HepG2 (cell line): ENCODE results near the gene GSTA1. TPM values are rescaled to one million over a fixed set of nuclear protein-coding genes. Genes with fewer than 3 reads are reported as not detected.
A peak's percentile ranks its signal among the peaks of the same experiment; 100 is the strongest.

Experiments
- ATF6 ChIP-seq: sonication (generic); formaldehyde crosslinking; conservative IDR thresholded peaks from 2 replicates; pipeline ENCODE4 v1.4.0; 2020; ENCODE audit warnings: missing genetic modification reagents
- EP300 ChIP-seq, 3 experiments: sonication (generic) in 1 of 3; formaldehyde crosslinking in 1 of 3; IDR thresholded peaks; 2 replicates each; pipeline versions ENCODE4 v1.5.1 to v1.6.1; 2011 to 2020; ENCODE audit warnings: low read depth in 2 of 3, low read length in 2 of 3, borderline replicate concordance in 1 of 3, improper control_type of control experiment in 1 of 3, mild to moderate bottlenecking in 1 of 3, missing genetic modification reagents in 1 of 3, moderate library complexity in 1 of 3
- FLYWCH1 ChIP-seq: sonication (generic); formaldehyde crosslinking; IDR thresholded peaks from 2 replicates; pipeline ENCODE4 v1.8.1; 2023; ENCODE audit warnings: mild to moderate bottlenecking, missing genetic modification reagents
- GABPA ChIP-seq, 2 experiments: IDR thresholded peaks; 2 replicates each; pipeline ENCODE4 v1.6.1; 2011 to 2016; ENCODE audit warnings: low read depth in 2 of 2, low read length in 1 of 2, missing biosample characterization in 1 of 2, missing genetic modification characterization in 1 of 2
- GATA4 ChIP-seq: sonication (generic); IDR thresholded peaks from 2 replicates; pipeline ENCODE4 v1.6.1; 2016; ENCODE audit warnings: antibody characterized with exemption, low read depth, borderline replicate concordance
- MAFK ChIP-seq, 2 experiments: IDR thresholded peaks in 1 of 2; conservative IDR thresholded peaks in 1 of 2; 2 replicates each; pipeline ENCODE4 v1.6.1; 2011; ENCODE audit warnings: improper control_type of control experiment in 2 of 2, low read length in 2 of 2
- NFKBIZ ChIP-seq: IDR thresholded peaks from 2 replicates; pipeline ENCODE4 v1.6.1; 2018; ENCODE audit warnings: missing genetic modification reagents, missing compliant biosample characterization
- RBAK ChIP-seq: sonication (generic); formaldehyde crosslinking; IDR thresholded peaks from 2 replicates; pipeline ENCODE4 v1.5.1; 2020; ENCODE audit warnings: mild to moderate bottlenecking, missing genetic modification reagents
- SIN3B ChIP-seq: fragments of 150-350 bp; IDR thresholded peaks from 2 replicates; pipeline ENCODE4 v1.6.1; 2014; ENCODE audit warnings: low read length
- SP5 ChIP-seq: IDR thresholded peaks from 2 replicates; pipeline ENCODE4 v1.6.1; 2016; ENCODE audit warnings: low read depth, borderline replicate concordance
- THRA ChIP-seq: sonication (generic); formaldehyde crosslinking; IDR thresholded peaks from 2 replicates; pipeline ENCODE4 v1.4.0; 2020; ENCODE audit warnings: missing genetic modification reagents, borderline replicate concordance
- ZBTB42 ChIP-seq: sonication (generic); formaldehyde crosslinking; IDR thresholded peaks from 2 replicates; pipeline ENCODE4 v1.5.0; 2020; ENCODE audit warnings: mild to moderate bottlenecking, missing genetic modification reagents
- ZFP82 ChIP-seq: sonication (generic); formaldehyde crosslinking; IDR thresholded peaks from 2 replicates; pipeline ENCODE4 v1.5.1; 2020; ENCODE audit warnings: mild to moderate bottlenecking, missing genetic modification reagents, borderline replicate concordance
- ZNF180 ChIP-seq: sonication (generic); formaldehyde crosslinking; IDR thresholded peaks from 2 replicates; pipeline ENCODE4 v1.4.0; 2020; ENCODE audit warnings: low read depth, missing genetic modification reagents, borderline replicate concordance
- ZNF207 ChIP-seq: fragments of 450-650 bp; IDR thresholded peaks from 2 replicates; pipeline ENCODE4 v1.6.1; 2016; ENCODE audit warnings: antibody characterized with exemption, borderline replicate concordance
- ZNF280D ChIP-seq: sonication (generic); formaldehyde crosslinking; IDR thresholded peaks from 2 replicates; pipeline ENCODE4 v1.5.1; 2020; ENCODE audit warnings: mild to moderate bottlenecking, missing genetic modification reagents
- ZNF607 ChIP-seq: sonication (generic); formaldehyde crosslinking; IDR thresholded peaks from 2 replicates; pipeline ENCODE4 v1.5.1; 2020; ENCODE audit warnings: missing genetic modification reagents, mild to moderate bottlenecking, borderline replicate concordance
- ZNF616 ChIP-seq: sonication (generic); formaldehyde crosslinking; IDR thresholded peaks from 2 replicates; pipeline ENCODE4 v1.5.0; 2020; ENCODE audit warnings: low read depth, mild to moderate bottlenecking, missing genetic modification reagents
- ZNF639 ChIP-seq: conservative IDR thresholded peaks from 2 replicates; pipeline ENCODE4 v1.6.1; 2018; ENCODE audit warnings: missing genetic modification reagents
- ZSCAN21 ChIP-seq: sonication (generic); formaldehyde crosslinking; IDR thresholded peaks from 2 replicates; pipeline ENCODE4 v1.8.0; 2022; ENCODE audit warnings: mild to moderate bottlenecking, missing genetic modification reagents, moderate library complexity, borderline replicate concordance
- polyA plus RNA-seq, 8 experiments: library from polyadenylated mRNA; depleted of rRNA in 3 of 8; stranded (reverse) in 7 of 8; unstranded in 1 of 8; fragments of >200 nt; fragmentation: Illumina TruSeq in 4 of 8; extraction: Trizol in 4 of 8; gene quantifications; 2 replicates each; pipeline versions ENCODE4 v1.2.1 to v1.2.3, GENCODE V29; 2011 to 2016; ENCODE audit warnings: low read depth in 4 of 8, missing spikeins in 1 of 8, mixed read lengths in 1 of 8; ENCODE audit not compliant: insufficient read depth in 1 of 8
- total RNA-seq, 5 experiments: library from RNA; depleted of rRNA; stranded (reverse); fragments of >200 nt; fragmentation: Illumina TruSeq; extraction: Trizol; gene quantifications; 2 replicates each; pipeline ENCODE4 v1.2.3, GENCODE V29; 2016; ENCODE audit warnings: low read depth in 1 of 5

Gene GSTA1
- total and polyA plus RNA-seq, 2 of the 13 experiments (the other 11 are each of a cell fraction or from before 2014, with no cell fraction given): 6.2 to 282 TPM

GRCh38 chr6:52839124-52840055 lies 35.8 kb upstream of the GSTA1 start (continued):
- TF ChIP-seq GABPA (IDR thresholded peaks at IDR 0.05; ENCODE audit: low read depth, low read length) (no peak), GABPA (CRISPR knock-in tag; IDR thresholded peaks at IDR 0.05; ENCODE audit: low read depth) (no peak), ZNF207 (no peak), SIN3B (no peak), ZSCAN21 (CRISPR knock-in tag) (peak; percentile 50), ATF6 (CRISPR knock-in tag) (no peak), ZNF280D (CRISPR knock-in tag) (0 out of 2 replicates have a peak, but pooled peaks have one; percentile 59), ZFP82 (peak; percentile 81; the same call in 1 of the 2 replicates), EP300 (IDR thresholded peaks at IDR 0.05; ENCODE audit: low read depth in 2 of 2, low read length in 2 of 2) (no peak), EP300 (CRISPR knock-in tag; IDR thresholded peaks at IDR 0.05; ENCODE audit: borderline replicate concordance) (peak; percentile 61), ZNF180 (CRISPR knock-in tag) (no peak), ZNF639 (CRISPR knock-in tag) (no peak), RBAK (no peak), ZNF616 (CRISPR knock-in tag) (no peak), FLYWCH1 (no peak), THRA (CRISPR knock-in tag) (0 out of 2 replicates have a peak, but pooled peaks have one; percentile 50), ZBTB42 (CRISPR knock-in tag) (no peak), ZNF607 (CRISPR knock-in tag) (no peak), GATA4 (no peak), MAFK (conservative IDR thresholded peaks at IDR 0.05 in 1 of 2, IDR thresholded peaks at IDR 0.05 in 1 of 2; ENCODE audit: low read length in 2 of 2) (no peak), NFKBIZ (CRISPR knock-in tag) (0 out of 2 replicates have a peak, but pooled peaks have one; percentile 42), SP5 (CRISPR knock-in tag) (no peak)
